ENCODE measurements around the gene RAET1G. TPM values are rescaled to one million over a fixed set of nuclear protein-coding genes. Genes with fewer than 3 reads are reported as not detected.
"Not testable (repeated sequence)": the region's sequence is repeated elsewhere in the genome, so short reads cannot be mapped to it uniquely, and the experiment has no call there.

Gene RAET1G
- polyA plus RNA-seq, 4 donors = 1.1 to 1.8 (median 1.4) TPM

GRCh38 chr6:149897855-149898744, 24.8 kb downstream of the RAET1G start, which contains the start of gene RAET1E:
Gene RAET1E (minus strand): TSS chr6:149898113. CDS start chr6:149890901, 7,212 bp downstream.
- no peak for DNase-seq (ENCODE audit: low read depth in 4 of 4, low spot score in 3 of 4)

- no peak for DNase-seq (ENCODE audit: low read depth in 4 of 4, low spot score in 3 of 4)
These were observed 25.8 kb downstream of the RAET1G start for GRCh38 chr6:149897015-149897697.

- no peak for DNase-seq (ENCODE audit: low read depth in 4 of 4, low spot score in 3 of 4)
These were observed 26.4 kb downstream of the RAET1G start for GRCh38 chr6:149896491-149896890.

- DNase-seq (ENCODE audit: low read depth in 4 of 4, low spot score in 3 of 4) = no peak
These were observed 27.1 kb downstream of the RAET1G start for GRCh38 chr6:149895833-149896271.

GRCh38 chr6:149895048-149895590, 27.8 kb downstream of the RAET1G start:
- no peak for DNase-seq (ENCODE audit: low read depth in 4 of 4, low spot score in 3 of 4)

GRCh38 chr6:149891864-149892263, 31.1 kb downstream of the RAET1G start:
- DNase-seq (ENCODE audit: low read depth in 4 of 4, low spot score in 3 of 4) = not testable (repeated sequence)

GRCh38 chr6:149891259-149891658, 31.7 kb downstream of the RAET1G start:
- no peak for DNase-seq (ENCODE audit: low read depth in 4 of 4, low spot score in 3 of 4)

GRCh38 chr6:149890629-149891045, 32.3 kb downstream of the RAET1G start:
- no peak for DNase-seq (ENCODE audit: low read depth in 4 of 4, low spot score in 3 of 4)

- DNase-seq (ENCODE audit: low read depth in 4 of 4, low spot score in 3 of 4) = no peak
These were observed 33.6 kb downstream of the RAET1G start for GRCh38 chr6:149889326-149889725.

GRCh38 chr6:149888659-149889058, 34.3 kb downstream of the RAET1G start:
- no peak for DNase-seq (ENCODE audit: low read depth in 4 of 4, low spot score in 3 of 4)

- DNase-seq (ENCODE audit: low read depth in 4 of 4, low spot score in 3 of 4) = no peak
These were observed 34.8 kb downstream of the RAET1G start for GRCh38 chr6:149888093-149888492.

GRCh38 chr6:149887343-149887742, 35.6 kb downstream of the RAET1G start:
- DNase-seq (ENCODE audit: low read depth in 4 of 4, low spot score in 3 of 4) = no peak

GRCh38 chr6:149885888-149886287, 37.0 kb downstream of the RAET1G start:
- DNase-seq (ENCODE audit: low read depth in 4 of 4, low spot score in 3 of 4) = no peak

- DNase-seq (ENCODE audit: low read depth in 4 of 4, low spot score in 3 of 4) = no peak
These were observed 38.3 kb downstream of the RAET1G start for GRCh38 chr6:149884617-149885016.

- DNase-seq (ENCODE audit: low read depth in 4 of 4, low spot score in 3 of 4) = no peak
These were observed 38.7 kb downstream of the RAET1G start for GRCh38 chr6:149884215-149884614.

- no peak for DNase-seq (ENCODE audit: low read depth in 4 of 4, low spot score in 3 of 4)
These were observed 41.1 kb downstream of the RAET1G start for GRCh38 chr6:149881860-149882259.

- DNase-seq (ENCODE audit: low read depth in 4 of 4, low spot score in 3 of 4) = no peak
These were observed 41.7 kb downstream of the RAET1G start for GRCh38 chr6:149881066-149881766.

GRCh38 chr6:149877659-149878058, 45.3 kb downstream of the RAET1G start:
- DNase-seq (ENCODE audit: low read depth in 4 of 4, low spot score in 3 of 4) = no peak

GRCh38 chr6:149876241-149876933, 46.5 kb downstream of the RAET1G start:
- no peak for DNase-seq (ENCODE audit: low read depth in 4 of 4, low spot score in 3 of 4)

GRCh38 chr6:149872233-149872632, 50.7 kb downstream of the RAET1G start:
- no peak for DNase-seq (ENCODE audit: low read depth in 4 of 4, low spot score in 3 of 4)

All from right renal pelvis (tissue), 4 donors.